Measurements from ENCODE around the gene FOXJ3.

Gene FOXJ3

GRCh38 chr1:42311138-42311537 lies 23.9 kb downstream of the FOXJ3 start:
- DNase-seq (ENCODE audit: low spot score), result no peak

- DNase-seq (ENCODE audit: low spot score), result no peak
Measured at GRCh38 chr1:42306977-42307376, 28.1 kb downstream of the FOXJ3 start.

- no peak for DNase-seq (ENCODE audit: low spot score)
Measured at GRCh38 chr1:42305639-42306038, 29.4 kb downstream of the FOXJ3 start.

- no peak for DNase-seq (ENCODE audit: low spot score)
Measured at GRCh38 chr1:42302034-42302433, 33.0 kb downstream of the FOXJ3 start.

- no peak for DNase-seq (ENCODE audit: low spot score)
Measured at GRCh38 chr1:42298520-42298919, 36.5 kb downstream of the FOXJ3 start.

- no peak for DNase-seq (ENCODE audit: low spot score)
Measured at GRCh38 chr1:42295816-42296215, 39.2 kb downstream of the FOXJ3 start.

GRCh38 chr1:42290130-42290529 lies 44.9 kb downstream of the FOXJ3 start:
- DNase-seq (ENCODE audit: low spot score), result no peak

GRCh38 chr1:42288311-42288985 lies 46.6 kb downstream of the FOXJ3 start:
- DNase-seq (ENCODE audit: low spot score), result no peak

GRCh38 chr1:42282867-42283583 lies 52.0 kb downstream of the FOXJ3 start:
- DNase-seq (ENCODE audit: low spot score), result no peak

- DNase-seq (ENCODE audit: low spot score), result no peak
Measured at GRCh38 chr1:42282024-42282579, 52.9 kb downstream of the FOXJ3 start.

- no peak for DNase-seq (ENCODE audit: low spot score)
Measured at GRCh38 chr1:42280821-42281220, 54.2 kb downstream of the FOXJ3 start.

GRCh38 chr1:42279055-42279454 lies 56.0 kb downstream of the FOXJ3 start:
- no peak for DNase-seq (ENCODE audit: low spot score)

- DNase-seq (ENCODE audit: low spot score), result no peak
Measured at GRCh38 chr1:42272920-42273319, 62.1 kb downstream of the FOXJ3 start.

- no peak for DNase-seq (ENCODE audit: low spot score)
Measured at GRCh38 chr1:42267904-42268303, 67.1 kb downstream of the FOXJ3 start.

- no peak for DNase-seq (ENCODE audit: low spot score)
Measured at GRCh38 chr1:42266253-42267135, 68.5 kb downstream of the FOXJ3 start.

GRCh38 chr1:42264511-42265190 lies 70.4 kb downstream of the FOXJ3 start:
- DNase-seq (ENCODE audit: low spot score), result no peak

GRCh38 chr1:42263019-42263418 lies 72.0 kb downstream of the FOXJ3 start:
- DNase-seq (ENCODE audit: low spot score), result no peak

- no peak for DNase-seq (ENCODE audit: low spot score)
Measured at GRCh38 chr1:42260376-42261070, 74.5 kb downstream of the FOXJ3 start.

- no peak for DNase-seq (ENCODE audit: low spot score)
Measured at GRCh38 chr1:42259739-42260064, 75.3 kb downstream of the FOXJ3 start.

GRCh38 chr1:42259059-42259738 lies 75.8 kb downstream of the FOXJ3 start:
- DNase-seq (ENCODE audit: low spot score), result peak; percentile 88

GRCh38 chr1:42258218-42258617 lies 76.8 kb downstream of the FOXJ3 start:
- peak; percentile 39 for DNase-seq (ENCODE audit: low spot score)

Data from globus pallidus (tissue), 1 donor.